ENCODE results near the gene CPA2.
A peak's percentile ranks its signal among the peaks of the same experiment; 100 is the strongest.

The CPA2 gene

GRCh38 chr7:130256704-130257103, 10.0 kb upstream of the CPA2 start:
- no peak for DNase-seq

GRCh38 chr7:130258494-130259078, 8.1 kb upstream of the CPA2 start:
- DNase-seq, result no peak

DNA sequence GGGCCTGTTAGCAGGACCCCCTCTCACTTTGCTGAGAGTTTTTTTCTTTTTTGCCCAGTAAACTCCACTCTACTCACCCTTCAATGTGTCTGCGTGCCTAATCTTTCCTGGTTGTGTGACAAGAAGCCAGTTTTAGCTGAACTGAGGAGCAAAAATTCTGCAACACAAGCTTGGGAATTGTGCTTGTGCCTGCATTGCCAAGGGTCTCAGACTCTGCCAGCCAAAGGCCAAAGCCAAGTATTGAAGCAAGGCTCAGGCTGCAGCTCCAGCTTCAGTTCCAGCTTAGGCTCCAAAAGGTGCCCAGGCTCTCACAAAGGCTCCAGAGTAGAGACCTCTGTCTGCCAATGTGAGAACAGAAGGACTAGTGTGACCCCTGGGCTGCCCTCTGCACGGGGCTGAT, 4.2 kb upstream of the CPA2 start:
- DNase-seq, result no peak

GRCh38 chr7:130263130-130263529, 3.5 kb upstream of the CPA2 start:
- DNase-seq, result no peak

GRCh38 chr7:130266961-130267321, 278 bp downstream of the CPA2 start:
- DNase-seq, result no peak

GRCh38 chr7:130268463-130269317, 2.0 kb downstream of the CPA2 start:
- no peak for DNase-seq

DNA sequence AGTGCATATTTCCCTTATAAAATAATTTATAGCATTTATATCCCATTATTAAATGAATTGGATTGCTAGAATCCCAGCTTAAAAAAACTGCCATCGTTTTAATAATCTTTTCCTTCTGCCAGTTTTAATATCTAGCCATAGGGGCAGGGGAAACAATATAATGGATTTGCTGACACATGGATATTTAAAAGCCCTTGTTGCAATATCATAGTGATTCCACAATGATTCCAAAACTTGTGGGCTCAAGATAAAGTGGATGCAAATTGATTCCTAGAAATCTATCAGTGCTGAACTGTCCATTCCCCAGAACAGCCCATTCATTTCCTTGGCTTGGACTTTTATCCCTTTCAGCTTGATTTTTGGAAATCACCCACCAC, 2.6 kb downstream of the CPA2 start:
- DNase-seq, result no peak

DNA sequence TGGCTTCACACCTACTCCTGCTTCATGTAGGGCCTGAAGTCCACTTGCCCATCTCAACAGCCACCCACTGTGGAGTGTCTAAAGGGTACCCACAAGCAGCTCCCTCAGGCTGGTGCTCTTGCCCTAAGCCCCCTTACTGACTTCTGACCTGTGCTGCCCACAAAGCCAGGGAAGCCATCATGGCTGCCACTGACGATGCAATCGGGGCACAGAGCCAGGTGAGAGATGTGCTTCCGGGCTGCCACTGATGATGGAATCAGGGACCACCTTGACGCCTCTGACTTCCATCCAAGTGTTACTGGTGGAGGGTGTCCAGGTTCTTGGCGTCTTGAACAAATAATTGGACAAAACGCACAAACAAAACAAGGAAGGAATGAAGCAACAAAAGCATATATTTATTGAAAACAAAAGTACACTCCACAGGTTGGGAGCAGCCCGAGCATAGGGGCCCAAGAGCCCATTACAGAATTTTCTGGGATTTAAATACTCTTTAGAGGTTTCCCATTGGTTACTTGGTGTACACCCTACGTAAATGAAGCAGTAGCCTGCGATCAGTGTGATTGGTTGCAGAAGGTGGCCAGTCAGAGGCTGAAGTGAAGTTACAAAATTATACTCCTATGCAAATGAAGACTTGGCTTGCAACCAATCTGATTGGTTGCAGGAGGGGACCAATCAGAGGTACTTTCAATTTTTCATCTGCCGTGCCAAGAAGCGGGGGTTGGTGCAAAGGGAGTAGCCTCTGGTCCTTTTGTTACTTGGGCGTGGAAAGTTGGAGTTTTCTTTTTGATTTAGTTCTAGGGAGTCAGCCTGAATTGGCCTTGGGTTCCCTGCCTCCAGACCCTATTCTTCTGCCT, 4.5 kb downstream of the CPA2 start:
- no peak for DNase-seq

GRCh38 chr7:130272381-130273080, 5.9 kb downstream of the CPA2 start:
- peak in 5 of 14 donors; percentile 30 to 61 (median 53) for DNase-seq

GRCh38 chr7:130273081-130273932, 6.6 kb downstream of the CPA2 start:
- DNase-seq, result peak in 8 of 14 donors; percentile 8 to 61 (median 46)

DNA sequence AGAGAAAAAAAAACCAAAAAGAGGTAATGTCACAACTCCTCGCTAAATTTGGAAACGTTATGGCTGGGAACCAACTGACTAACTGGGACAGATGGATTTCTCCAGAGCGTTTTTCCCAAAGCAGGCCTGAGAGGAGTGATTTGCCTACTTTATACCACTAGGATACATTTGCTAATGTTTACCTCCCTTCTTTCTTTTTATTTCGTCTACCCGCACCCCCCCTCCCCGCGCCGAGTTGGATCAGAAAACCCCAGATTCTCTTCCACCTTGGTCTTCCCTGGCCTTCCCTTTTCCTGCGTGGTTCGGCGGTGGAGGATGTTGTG, 7.2 kb downstream of the CPA2 start:
- DNase-seq, result peak in 1 of 14 donors; percentile 39

GRCh38 chr7:130274296-130274695, 7.6 kb downstream of the CPA2 start:
- no peak for DNase-seq

- DNase-seq, result no peak
These were observed 8.4 kb downstream of the CPA2 start for GRCh38 chr7:130274983-130275591.

DNA sequence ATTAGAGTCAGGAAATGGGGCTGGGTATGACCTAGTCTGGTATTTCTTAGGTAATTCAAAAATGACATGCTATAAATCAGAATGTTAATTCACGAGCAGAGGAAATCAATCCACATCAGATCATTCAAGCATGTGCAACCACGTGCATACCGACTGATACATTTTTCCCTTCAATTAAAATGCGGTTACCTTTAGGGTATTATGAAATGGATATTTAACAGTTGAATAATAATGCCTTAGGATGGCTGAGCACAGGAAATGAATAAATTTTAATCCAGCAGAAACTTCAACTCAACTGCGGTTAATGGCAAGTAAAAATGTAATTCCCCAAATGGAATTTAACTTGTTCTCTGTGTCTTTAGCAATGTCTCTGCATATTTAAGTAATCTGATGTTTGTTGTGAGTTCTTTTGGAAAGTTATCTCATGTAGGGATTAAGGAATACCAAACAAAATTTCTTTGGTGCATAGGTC, 9.2 kb downstream of the CPA2 start:
- no peak for DNase-seq

DNA sequence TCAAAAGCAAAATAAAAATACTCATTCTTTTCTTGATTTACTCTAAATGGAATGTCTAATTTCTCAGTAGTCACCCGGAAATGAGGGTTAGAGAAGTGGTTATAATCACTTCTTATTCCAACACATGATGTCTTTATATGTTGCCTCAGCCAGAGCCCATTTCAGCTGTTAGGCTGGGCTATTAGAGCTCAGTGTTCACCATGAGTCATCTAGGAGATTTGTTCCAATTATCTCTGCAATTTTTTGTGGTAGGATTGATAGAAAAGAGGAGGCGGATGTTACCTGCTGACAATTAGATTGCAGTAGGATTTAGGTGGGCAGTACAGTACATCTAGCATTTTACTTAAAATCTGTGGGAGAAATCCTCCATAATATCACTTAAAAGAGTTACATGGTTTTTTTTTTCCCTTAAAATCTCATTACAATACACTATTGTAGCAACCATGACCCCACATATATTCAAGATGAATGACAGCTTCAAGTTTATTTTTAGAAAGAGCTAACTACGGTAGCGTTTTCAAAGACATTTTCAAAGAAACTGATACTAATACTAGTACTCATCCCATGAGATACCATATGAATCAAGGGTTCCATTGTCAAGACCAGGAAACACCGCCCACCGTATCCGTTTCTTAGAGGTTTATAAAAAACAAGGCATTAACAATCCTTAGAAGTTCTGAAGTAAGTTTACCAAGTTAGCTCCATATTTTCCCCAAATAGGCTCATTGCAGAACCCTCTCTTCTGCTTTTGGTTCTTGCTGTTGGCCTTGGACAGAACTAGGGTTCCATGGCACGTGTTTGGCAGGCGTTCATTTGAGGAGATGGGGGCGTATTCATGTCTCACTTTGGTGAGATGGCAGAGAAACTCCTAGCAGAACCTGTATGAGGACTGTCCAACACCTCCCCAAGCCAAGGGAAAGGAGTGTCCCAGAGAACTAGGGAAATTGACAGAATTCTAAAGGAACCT, 10.4 kb downstream of the CPA2 start:
- no peak for DNase-seq

DNA sequence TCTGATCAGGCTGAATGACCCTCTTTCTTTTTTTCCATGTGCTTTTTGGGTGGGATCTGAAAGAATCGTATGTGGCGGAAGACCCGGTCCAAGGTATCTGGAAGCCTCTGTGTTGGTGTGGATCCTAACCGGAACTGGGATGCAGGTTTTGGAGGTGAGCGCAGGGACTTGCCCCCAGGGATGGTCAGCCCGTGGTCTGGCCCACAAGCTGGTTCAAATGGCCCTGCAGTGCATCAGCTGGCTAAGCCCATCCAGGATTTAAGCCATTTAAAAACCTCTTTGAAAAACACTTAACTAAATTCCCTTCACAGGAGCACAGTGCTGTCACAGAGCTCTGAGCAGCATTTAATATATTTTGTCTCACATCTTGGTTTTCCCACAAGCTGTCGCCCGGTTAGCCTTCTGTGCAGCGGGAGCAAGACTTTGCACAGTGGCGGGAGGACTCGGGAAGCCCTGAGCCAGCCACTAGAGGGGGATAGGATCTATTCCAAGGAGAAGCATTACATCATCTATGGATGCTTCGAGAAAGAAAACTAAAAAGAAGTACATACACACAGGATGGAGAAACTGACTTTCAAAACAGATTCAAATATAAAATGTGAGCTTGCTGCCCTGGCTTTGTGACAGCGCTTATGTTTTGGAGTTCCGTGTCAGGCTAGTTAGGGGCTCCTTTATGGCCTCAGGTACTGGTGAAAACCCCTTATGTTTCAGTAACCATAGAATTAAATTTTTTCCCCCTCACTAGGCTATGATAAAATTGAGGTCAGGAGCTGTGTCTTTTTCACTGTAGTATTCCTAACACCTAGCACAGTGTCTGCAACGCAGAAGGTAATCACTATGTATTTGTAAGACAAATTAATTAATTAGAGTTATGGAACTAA, 11.3 kb downstream of the CPA2 start:
- peak in 9 of 14 donors; percentile 10 to 49 (median 22) for DNase-seq

DNA sequence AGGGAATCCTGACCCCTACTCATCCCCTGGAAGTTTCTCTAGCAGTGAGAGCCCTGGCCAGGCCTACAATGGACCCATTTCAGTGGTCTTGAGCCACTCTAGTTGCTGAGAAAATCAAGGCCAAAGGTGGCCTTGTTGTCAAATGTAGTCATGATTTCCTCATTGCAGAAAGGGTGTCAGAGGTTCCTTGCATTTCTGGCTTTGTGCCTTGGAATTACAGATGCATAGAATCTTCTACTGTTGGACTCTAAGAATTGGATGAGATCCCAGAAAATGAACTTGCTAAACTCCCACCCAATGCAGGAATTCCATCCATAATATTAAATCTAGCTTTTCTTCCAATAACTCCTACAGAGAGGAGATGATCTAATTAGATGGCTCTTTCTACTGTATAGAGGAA, 12.2 kb downstream of the CPA2 start:
- no peak for DNase-seq

- no peak for DNase-seq
These were observed 12.6 kb downstream of the CPA2 start for GRCh38 chr7:130279286-130279685.

- no peak for DNase-seq
These were observed 13.2 kb downstream of the CPA2 start for GRCh38 chr7:130279906-130280305.

Measured in C1 segment of cervical spinal cord (tissue), 14 donors.